ENCODE measurements around the gene OR9Q1.
A peak's percentile ranks its signal among the peaks of the same experiment; 100 is the strongest.
"Not testable (repeated sequence)": the region's sequence is repeated elsewhere in the genome, so short reads cannot be mapped to it uniquely, and the experiment has no call there.

The OR9Q1 gene

GRCh38 chr11:58023435-58023931, at the start of gene OR9Q1:
OR9Q1 (plus strand) TSS chr11:58023881; CDS start chr11:58179445, 155,564 bp downstream.
- no peak for DNase-seq (ENCODE audit: low spot score)

- DNase-seq (ENCODE audit: low spot score), result no peak
Observed at GRCh38 chr11:57974132-57974531, 49.5 kb upstream of the OR9Q1 start.

- no peak for DNase-seq (ENCODE audit: low spot score)
Observed at GRCh38 chr11:57974848-57975601, 48.7 kb upstream of the OR9Q1 start.

- DNase-seq (ENCODE audit: low spot score), result no peak
Observed at GRCh38 chr11:57977709-57978108, 46.0 kb upstream of the OR9Q1 start.

- no peak for DNase-seq (ENCODE audit: low spot score)
Observed at GRCh38 chr11:57978686-57979531, 44.8 kb upstream of the OR9Q1 start.

GRCh38 chr11:57979532-57980079, 44.1 kb upstream of the OR9Q1 start:
- DNase-seq (ENCODE audit: low spot score), result no peak

GRCh38 chr11:57980201-57980600, 43.5 kb upstream of the OR9Q1 start:
- no peak for DNase-seq (ENCODE audit: low spot score)

GRCh38 chr11:57981536-57981935, 42.1 kb upstream of the OR9Q1 start:
- DNase-seq (ENCODE audit: low spot score), result no peak

- no peak for DNase-seq (ENCODE audit: low spot score)
Observed at GRCh38 chr11:57982776-57983175, 40.9 kb upstream of the OR9Q1 start.

- peak; percentile 32 for DNase-seq (ENCODE audit: low spot score)
Observed at GRCh38 chr11:57983191-57983590, 40.5 kb upstream of the OR9Q1 start.

GRCh38 chr11:57999523-57999922, 24.2 kb upstream of the OR9Q1 start:
- DNase-seq (ENCODE audit: low spot score), result not testable (repeated sequence)

- not testable (repeated sequence) for DNase-seq (ENCODE audit: low spot score)
Observed at GRCh38 chr11:58000021-58000420, 23.7 kb upstream of the OR9Q1 start.

GRCh38 chr11:58000699-58001098, 23.0 kb upstream of the OR9Q1 start:
- DNase-seq (ENCODE audit: low spot score), result no peak

- no peak for DNase-seq (ENCODE audit: low spot score)
Observed at GRCh38 chr11:58003036-58003435, 20.6 kb upstream of the OR9Q1 start.

GRCh38 chr11:58003591-58003990, 20.1 kb upstream of the OR9Q1 start:
- DNase-seq (ENCODE audit: low spot score), result no peak

GRCh38 chr11:58004664-58005063, 19.0 kb upstream of the OR9Q1 start:
- no peak for DNase-seq (ENCODE audit: low spot score)

GRCh38 chr11:58006940-58007339, 16.7 kb upstream of the OR9Q1 start:
- no peak for DNase-seq (ENCODE audit: low spot score)

GRCh38 chr11:58011771-58012170, 11.9 kb upstream of the OR9Q1 start:
- no peak for DNase-seq (ENCODE audit: low spot score)

GRCh38 chr11:58024601-58025091, 965 bp downstream of the OR9Q1 start:
- peak; percentile 23 for DNase-seq (ENCODE audit: low spot score)

- DNase-seq (ENCODE audit: low spot score), result no peak
Observed at GRCh38 chr11:58027341-58027740, 3.7 kb downstream of the OR9Q1 start.

GRCh38 chr11:58028687-58029411, 5.2 kb downstream of the OR9Q1 start:
- DNase-seq (ENCODE audit: low spot score), result peak; percentile 66

- no peak for DNase-seq (ENCODE audit: low spot score)
Observed at GRCh38 chr11:58030653-58031052, 7.0 kb downstream of the OR9Q1 start, which contains the start of gene OR6Q1. OR6Q1 (plus strand) TSS chr11:58030953; CDS start chr11:58030953, 0 bp downstream.
